HG03108 (cell line): ENCODE results near the gene CHKA.
A peak's percentile ranks its signal among the peaks of the same experiment; 100 is the strongest.

Experiments
- ATAC-seq: cut with Tn5 transposase; IDR thresholded peaks from one replicate; pipeline ENCODE4 v1.9.1; 2021; ENCODE audit warnings: moderate library complexity; ENCODE audit not compliant: unreplicated experiment

Gene CHKA

GRCh38 chr11:68121067-68121899 lies at the start of gene CHKA:
Gene CHKA (minus strand): TSS chr11:68121388. CDS start chr11:68121177, 211 bp downstream.
- peak; percentile 81 for ATAC-seq

- no peak for ATAC-seq
These were observed 48.3 kb upstream of the CHKA start for GRCh38 chr11:68169442-68169841.

GRCh38 chr11:68168694-68169093 lies 47.5 kb upstream of the CHKA start:
- no peak for ATAC-seq

DNA sequence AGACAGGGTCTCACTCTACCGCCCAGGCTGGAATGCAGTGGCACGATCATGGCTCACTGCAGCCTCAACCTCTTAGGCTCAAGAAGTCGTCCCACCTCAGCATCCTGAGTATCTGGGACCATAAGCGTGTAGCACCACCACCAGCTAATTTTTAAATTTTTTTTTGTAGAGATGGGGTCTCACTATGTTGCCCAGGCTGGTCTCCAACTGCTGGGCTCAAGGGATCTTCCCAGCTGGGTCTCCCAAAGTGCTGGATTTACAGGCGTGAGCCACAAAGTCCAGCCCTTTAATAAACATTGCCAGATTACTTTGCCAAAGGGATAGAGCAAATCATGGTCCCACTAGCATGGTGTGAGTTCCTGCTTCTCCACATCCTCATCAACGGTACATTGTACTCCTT lies 46.3 kb upstream of the CHKA start:
- no peak for ATAC-seq

DNA sequence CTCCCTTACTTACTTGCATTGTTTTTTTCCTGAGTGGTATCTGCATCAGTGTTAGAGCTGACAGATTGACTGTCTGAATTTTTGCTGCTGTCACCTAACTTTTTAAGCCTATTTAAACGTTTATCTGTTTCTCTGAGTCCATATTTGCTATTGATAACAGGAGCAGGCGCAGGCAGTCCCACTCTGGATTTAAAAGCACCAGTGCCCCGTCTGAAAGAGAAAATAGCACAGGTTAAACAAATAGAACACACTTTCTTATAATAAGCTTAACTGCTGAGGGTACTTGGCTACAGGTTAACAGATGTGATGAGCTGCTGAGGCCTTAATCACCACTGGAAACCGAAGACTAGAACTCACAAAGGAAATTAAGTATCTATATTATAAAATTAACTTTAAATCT lies 45.8 kb upstream of the CHKA start:
- no peak for ATAC-seq

GRCh38 chr11:68165601-68166000 lies 44.4 kb upstream of the CHKA start:
- no peak for ATAC-seq

GRCh38 chr11:68164437-68164836 lies 43.2 kb upstream of the CHKA start:
- no peak for ATAC-seq

- no peak for ATAC-seq
These were observed 42.5 kb upstream of the CHKA start for GRCh38 chr11:68163691-68164090.

- ATAC-seq: no peak
These were observed 39.0 kb upstream of the CHKA start for GRCh38 chr11:68160100-68160695.

- no peak for ATAC-seq
These were observed 38.5 kb upstream of the CHKA start for GRCh38 chr11:68159665-68160064.

DNA sequence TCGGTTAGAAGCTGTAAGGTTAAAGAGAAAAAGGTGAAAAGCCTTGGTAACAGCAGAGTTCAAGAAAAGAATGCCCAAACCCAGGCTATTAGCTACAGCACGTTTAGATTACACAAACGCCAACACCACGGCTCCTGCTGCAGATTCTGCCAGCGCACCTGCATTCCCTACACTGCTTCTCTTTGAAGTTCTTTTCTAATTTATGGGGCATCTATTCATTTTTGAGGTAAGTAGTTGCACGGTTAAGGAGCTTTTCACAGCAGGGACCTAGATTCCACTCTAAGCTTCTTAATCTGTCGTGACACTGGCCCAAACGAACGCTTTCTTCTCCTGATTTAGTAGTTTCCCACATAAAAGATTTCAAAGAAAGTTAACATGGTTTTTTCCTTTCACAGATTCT lies 38.0 kb upstream of the CHKA start:
- ATAC-seq: no peak

GRCh38 chr11:68158580-68158979 lies 37.4 kb upstream of the CHKA start:
- no peak for ATAC-seq

DNA sequence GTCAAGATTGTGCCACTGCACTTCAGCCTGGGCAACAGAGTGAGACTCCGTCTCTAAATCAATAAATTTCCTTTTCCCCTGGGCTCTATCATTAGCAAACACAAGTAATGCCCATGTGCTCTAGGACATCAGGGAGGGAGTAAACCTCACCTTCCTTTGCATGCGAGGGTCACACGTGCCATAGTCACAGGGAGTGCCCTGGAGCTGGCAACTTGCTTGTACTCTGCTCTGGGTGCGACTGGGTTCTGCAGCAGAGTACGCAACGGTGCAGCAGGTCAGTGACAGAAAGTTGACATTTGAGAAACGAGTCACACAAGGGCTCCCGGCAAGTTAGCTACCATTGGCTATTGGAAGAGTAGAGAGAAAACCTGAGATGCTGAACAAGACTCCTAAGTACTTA lies 32.6 kb upstream of the CHKA start:
- no peak for ATAC-seq

- ATAC-seq: no peak
These were observed 28.8 kb upstream of the CHKA start for GRCh38 chr11:68150037-68150436.

DNA sequence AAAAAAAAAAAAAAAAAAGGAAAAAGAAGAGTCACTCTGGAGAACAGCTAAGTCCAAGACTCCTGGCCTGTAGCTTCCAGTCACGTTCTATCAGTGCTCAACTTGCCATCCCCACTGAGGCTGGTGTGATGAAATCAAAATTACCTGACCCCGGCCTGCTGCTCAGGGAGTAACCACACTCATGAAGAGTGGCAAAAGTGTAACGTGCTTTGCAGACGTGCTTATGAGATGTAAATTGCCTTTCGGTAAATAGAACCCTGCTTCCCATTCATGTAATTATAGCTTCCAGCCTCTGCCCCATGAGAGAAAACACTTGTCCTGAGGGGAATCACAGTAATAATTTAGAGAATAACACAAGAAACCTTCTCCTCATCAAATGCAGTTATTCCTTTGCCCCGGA lies 28.2 kb upstream of the CHKA start:
- ATAC-seq: no peak

DNA sequence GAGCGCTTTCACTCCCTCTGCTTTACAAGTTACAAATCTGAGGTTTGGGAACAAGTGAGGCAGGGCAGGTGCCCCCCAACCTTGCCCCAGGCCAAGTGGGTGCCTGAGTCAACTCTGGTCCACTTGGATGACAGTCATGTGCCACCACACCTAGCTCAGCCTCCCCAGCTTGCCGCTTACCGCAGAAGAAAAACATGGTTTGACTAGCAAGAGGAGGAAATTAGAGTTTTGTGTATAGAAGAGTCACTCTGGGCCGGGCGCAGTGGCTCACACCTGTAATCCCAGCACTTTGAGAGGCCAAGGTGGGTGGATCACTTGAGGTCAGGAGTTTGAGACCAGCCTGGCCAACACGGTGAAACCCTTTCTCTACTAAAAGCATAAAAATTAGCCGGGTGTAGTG lies 27.7 kb upstream of the CHKA start:
- no peak for ATAC-seq

GRCh38 chr11:68148071-68148805 lies 27.1 kb upstream of the CHKA start:
- ATAC-seq: no peak

- ATAC-seq: no peak
These were observed 25.7 kb upstream of the CHKA start for GRCh38 chr11:68146704-68147474.

GRCh38 chr11:68146010-68146540 lies 24.9 kb upstream of the CHKA start:
- no peak for ATAC-seq

DNA sequence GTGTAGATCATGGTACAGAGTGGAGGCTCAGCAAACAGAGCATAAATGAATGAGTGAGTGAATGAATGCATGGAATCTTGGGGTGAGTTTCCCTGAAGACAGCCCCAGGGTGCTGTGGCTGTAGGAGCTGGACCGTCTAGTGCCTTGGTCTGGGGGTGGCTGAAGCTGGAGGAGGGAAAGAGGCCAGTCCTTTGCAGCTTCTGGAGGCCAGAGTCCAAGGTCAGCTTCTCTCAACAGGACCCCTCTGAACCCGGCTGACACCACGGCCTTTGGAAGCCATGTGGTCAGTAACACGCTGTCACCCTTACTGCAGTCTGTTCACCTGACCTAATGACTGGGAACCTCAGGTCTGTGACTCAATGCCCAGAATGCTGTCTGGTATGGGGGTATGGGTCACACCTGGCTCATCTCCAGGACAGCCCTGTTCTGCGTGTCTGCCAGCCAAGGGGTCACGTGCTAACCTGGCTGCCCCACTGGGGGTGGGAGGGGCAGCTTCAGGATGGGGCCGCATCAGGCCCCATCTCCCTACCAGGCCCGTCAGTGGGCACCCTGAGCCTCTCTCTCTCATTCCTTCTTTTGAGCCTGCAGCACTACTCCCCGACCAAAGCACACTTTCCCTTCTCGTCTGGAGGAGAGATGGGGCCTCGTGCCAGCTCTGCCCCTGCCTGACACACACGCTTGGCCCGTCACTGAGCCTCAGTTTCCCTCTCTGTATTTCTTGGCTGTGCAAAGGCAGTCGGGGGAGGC lies 24.1 kb upstream of the CHKA start:
- ATAC-seq: no peak
